ENCODE measurements around the gene AGMO. TPM values are rescaled to one million over a fixed set of nuclear protein-coding genes. Genes with fewer than 3 reads are reported as not detected.

The AGMO gene
- total RNA-seq, 1 donor from 2014 or later: 0.34 TPM

DNA sequence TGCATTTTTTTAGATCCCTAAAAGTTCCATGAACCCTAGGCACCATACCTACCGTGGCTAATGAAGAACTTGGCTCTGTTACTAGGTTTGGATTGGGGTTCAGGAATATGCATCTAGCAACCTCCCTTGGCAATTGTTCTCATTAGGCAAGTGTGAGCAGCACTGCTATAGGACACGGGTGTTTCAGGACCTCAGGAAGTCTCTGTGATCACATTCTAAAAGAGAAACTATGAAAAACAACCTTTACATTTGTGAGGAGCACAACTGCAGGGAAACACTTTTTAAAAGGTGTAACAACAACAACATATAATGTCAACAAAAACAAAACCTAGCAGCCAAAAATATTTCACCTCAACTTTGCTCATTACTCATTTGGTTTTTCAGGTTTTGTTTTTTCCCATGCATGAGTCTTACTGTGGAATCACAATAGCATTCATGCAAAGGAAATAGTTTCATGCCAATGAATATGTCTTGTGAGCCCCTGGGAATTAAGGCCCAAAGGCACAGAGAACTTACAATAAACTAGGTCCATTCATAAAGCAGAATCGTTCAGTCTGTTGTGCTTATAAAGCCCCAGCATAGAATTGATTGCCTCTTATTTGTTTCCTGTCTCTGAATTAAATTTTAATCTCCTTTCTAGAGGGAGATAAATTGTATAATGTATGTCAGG, 403.5 kb downstream of the AGMO start:
- Mint-ChIP-seq H3K4me1 (ENCODE audit: low read depth, unreplicated experiment) (no peaks in the 10 kb centered on the region), H3K27me3 (ENCODE audit: low read depth, unreplicated experiment) (no peaks in the 10 kb centered on the region), H3K36me3 (ENCODE audit: low read depth, unreplicated experiment) (no peaks in the 10 kb centered on the region), H3K9me3 (ENCODE audit: unreplicated experiment) (peaks cover 2% of the 10 kb centered on the region), H3K27ac (ENCODE audit: unreplicated experiment) (no peak overlapping the region), H3K4me3 (ENCODE audit: unreplicated experiment) (no peak overlapping the region)
- no peak overlapping the region for H3K4me2 ChIP-seq (ENCODE audit: low read length)
- TF ChIP-seq, protein P1, sequence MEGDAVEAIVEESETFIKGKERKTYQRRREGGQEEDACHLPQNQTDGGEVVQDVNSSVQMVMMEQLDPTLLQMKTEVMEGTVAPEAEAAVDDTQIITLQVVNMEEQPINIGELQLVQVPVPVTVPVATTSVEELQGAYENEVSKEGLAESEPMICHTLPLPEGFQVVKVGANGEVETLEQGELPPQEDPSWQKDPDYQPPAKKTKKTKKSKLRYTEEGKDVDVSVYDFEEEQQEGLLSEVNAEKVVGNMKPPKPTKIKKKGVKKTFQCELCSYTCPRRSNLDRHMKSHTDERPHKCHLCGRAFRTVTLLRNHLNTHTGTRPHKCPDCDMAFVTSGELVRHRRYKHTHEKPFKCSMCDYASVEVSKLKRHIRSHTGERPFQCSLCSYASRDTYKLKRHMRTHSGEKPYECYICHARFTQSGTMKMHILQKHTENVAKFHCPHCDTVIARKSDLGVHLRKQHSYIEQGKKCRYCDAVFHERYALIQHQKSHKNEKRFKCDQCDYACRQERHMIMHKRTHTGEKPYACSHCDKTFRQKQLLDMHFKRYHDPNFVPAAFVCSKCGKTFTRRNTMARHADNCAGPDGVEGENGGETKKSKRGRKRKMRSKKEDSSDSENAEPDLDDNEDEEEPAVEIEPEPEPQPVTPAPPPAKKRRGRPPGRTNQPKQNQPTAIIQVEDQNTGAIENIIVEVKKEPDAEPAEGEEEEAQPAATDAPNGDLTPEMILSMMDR (IDR thresholded peaks at IDR 0.05; ENCODE audit: insufficient read depth, low read depth, low read length): no peak
- TF ChIP-seq EZH2 (IDR thresholded peaks at IDR 0.05; ENCODE audit: insufficient read depth, low read length): no peak
- no peaks in the 10 kb centered on the region for H3K9me3 ChIP-seq (ENCODE audit: insufficient read depth, low read depth, low read length)
- no peaks in the 10 kb centered on the region for H4K20me1 ChIP-seq (ENCODE audit: insufficient read depth, low read length)
- H3K4me1 ChIP-seq (ENCODE audit: insufficient read depth, low read length): no peaks in the 10 kb centered on the region
- H3K27me3 ChIP-seq (ENCODE audit: insufficient read depth, low read length): no peaks in the 10 kb centered on the region
- no peak for DNase-seq (ENCODE audit: low read depth)
- H3K79me2 ChIP-seq (ENCODE audit: insufficient read depth, low read length): no peaks in the 10 kb centered on the region
- FAIRE-seq: no peak
- H3K36me3 ChIP-seq (ENCODE audit: insufficient read depth, low read length): no peaks in the 10 kb centered on the region
- no peak overlapping the region for H3K27ac ChIP-seq (ENCODE audit: low read depth, low read length)
- H2AFZ ChIP-seq (ENCODE audit: low read depth, low read length): no peak overlapping the region
- no peak overlapping the region for H3K4me3 ChIP-seq (ENCODE audit: insufficient read depth, low read depth, low read length)
- no peak overlapping the region for H3K9ac ChIP-seq (ENCODE audit: low read length)

Other genes starting within 250 kb of the AGMO start
- gene MEOX2, start 124.7 kb upstream of the AGMO start, total RNA-seq: not detected in 2 replicates